Activated CD4-positive, alpha-beta T cell treated with anti-CD3 and anti-CD28 coated beads, Interleukin-2, amount 50 U/mL, for 4 hours (primary cell): ENCODE measurements around the gene RPLP1.

ENCODE experiments used
- DNase-seq, 2 experiments: peaks; one replicate each; pipeline ENCODE4 v3.0.0-alpha.2; 2020

RPLP1 gene

DNA sequence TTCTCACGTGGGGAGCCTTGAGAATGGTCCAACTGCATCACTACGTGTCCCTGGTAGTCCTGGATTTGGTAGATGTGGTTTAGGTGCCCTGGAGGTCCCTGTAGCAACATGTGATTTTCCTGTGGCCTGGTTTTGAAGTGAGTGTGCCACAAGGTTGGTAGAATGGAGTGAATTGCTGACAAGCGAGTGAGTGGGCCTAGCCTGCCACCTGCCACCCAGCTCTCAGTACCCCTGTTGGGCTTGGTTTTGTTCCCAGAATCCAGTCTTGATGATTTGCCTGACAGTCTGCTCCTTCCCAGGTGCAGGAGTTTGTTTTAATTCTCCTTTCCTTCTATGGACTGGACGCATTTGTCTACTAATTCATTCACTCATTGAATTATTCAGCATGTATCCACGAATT is 19.4 kb downstream of the RPLP1 start:
- DNase-seq, result no peak

DNA sequence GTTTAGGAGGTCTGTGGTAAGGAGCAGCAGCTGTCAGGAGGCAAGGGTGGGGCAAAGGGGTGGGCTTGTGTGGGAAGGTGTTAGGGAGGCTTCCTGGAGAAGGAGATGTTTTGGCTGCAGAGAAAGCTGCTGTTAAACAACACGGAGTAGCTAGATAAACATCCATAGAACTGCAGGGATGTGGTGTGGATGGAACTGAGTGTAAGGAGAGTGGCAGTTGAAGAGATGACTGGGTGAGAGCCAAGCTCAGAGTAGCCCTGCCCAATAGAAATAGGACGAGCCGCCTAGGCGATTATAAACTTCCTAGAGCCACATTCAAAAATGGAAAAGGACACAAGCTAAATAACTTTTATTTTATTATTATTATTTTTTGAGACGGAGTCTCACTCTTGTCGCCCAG is 19.9 kb downstream of the RPLP1 start:
- DNase-seq, result no peak

DNA sequence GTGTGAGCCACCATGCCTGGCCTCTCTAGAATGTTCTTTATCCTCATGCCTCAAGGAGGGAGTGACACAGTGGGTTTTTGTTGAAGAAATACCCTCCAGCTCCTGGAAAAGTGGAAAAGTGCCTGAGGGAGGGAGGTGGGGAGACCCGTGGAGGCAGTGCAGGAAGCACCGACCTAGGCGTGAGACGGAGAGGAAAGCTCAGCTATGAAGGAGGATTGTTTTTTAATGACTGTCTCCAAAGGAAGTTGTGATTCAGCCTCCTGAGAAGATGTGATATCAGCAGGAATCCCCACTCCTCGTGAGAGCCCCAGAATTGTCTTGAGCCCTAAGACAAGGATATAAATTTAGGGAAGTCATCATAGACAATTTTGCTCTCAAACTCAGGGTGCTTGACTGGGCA is 21.7 kb downstream of the RPLP1 start:
- no peak for DNase-seq

DNA sequence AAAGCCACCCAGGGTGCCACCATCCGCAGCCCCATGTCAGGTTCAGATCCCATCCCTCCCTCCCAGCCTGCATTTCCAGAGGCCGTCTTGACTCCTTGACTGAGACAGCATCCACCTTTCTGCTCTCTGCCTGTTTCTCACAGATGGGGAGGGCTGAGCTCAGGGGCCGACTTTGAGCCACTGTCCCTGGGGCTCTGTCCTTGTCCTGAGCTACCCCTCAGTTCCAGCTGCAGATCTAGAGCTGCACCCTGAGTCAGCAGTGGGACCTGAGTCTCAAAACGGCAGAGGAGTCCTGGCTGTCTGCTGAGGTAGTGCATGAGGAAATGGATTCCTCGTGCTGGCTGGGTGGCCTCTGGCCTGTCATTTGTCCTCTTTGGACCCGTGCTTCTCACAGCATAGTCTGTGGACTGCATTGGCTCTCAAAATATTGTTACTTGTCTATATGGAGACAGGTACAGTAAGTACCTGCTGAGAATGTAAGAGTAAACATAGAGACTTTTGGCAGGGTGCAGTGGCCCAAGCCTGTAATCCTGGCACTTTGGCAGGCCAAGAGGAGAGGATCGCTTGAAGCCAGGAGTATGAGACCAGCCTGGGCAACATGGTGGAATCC is 22.3 kb downstream of the RPLP1 start:
- DNase-seq, result no peak

DNA sequence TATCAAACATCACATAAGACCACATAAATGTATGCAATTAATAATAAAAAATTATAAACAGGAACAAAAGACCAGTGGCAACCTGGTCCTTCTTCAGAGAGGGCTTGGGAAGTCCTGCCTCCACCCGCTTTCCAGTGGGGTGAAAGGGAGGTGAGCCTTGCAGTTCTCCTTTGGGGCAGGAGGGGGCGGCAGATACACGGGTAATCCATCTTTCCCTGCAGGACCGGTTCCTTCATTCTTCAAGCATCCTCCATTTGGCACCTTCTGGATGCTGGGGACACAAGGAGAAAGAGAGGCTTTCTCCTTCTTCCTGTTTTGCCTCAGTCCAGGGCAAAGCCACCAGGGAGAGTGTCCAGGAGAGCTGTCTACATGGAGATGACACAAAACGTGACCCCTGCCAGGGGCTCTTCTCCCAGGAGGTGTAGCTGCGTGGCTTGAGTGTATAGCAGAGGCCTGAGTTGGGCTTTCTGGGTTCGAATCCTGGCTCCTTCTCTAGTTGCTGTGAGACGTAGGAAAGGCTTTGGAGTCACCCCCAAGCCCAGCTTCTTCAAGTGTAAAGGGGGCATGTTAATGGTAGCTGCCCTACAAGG is 23.2 kb downstream of the RPLP1 start:
- DNase-seq, result peak; percentile 65 to 76

DNA sequence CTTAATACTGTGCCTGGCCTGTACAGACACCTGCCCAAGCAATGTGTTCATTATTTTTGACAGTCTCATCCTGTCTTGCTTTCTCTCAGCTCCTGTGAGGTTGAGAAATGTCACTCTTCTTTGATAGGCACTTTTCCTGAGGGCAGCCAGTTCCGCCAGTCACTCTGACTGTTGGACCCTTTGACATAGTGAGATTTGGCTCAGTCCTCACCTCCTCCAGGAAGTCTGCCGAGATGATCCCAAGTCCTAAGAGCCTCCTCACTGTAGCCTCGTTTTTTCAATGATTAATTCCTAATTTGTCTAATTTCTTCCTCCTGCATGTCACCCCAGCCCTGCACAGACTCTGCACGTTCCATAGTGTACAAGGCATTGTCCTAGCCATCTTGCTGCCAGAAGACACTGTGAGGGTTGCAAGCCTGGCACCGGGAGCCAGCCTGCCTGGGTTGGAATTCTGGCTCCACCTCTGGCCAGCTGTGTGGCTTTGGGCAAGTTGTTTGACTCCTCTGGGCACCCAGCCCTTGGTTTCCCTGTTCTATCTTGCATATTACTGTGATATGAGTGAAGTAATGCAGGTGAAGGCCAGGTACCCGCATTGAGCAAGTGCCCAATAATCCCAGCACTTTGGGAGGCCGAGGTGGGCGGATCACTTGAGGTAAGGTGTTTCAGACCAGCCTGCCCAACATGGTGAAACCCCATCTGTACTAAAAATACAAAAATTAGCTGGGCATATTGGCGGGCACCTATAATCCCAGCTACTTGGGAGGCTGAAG is 24.3 kb downstream of the RPLP1 start:
- DNase-seq, result no peak

DNA sequence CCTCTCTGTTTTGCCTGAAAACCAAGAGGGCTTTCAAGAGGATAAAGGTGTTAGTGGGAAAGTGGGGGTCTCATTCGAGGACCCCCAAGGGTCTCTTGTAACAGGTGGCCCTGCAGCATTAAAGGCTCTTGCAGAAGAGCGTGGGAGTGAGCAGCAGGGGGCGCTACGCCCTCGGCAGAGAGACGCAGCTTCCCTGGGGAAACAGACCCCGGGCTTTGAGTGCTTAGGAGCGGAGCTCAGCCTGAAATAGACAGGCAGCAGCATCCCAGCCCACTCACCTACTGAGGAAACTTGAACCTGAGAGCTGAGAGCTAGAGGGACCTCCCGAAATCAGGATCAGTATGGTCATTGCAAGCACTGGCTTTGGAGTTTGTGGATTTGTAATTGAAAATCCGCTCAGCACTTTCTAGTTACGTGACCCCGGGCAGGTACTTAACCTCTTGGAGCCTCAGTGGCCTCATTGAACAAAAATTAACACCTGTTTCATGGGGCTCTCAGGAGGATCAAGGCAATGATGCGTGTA is 25.7 kb downstream of the RPLP1 start:
- peak; percentile 35 to 42 for DNase-seq

DNA sequence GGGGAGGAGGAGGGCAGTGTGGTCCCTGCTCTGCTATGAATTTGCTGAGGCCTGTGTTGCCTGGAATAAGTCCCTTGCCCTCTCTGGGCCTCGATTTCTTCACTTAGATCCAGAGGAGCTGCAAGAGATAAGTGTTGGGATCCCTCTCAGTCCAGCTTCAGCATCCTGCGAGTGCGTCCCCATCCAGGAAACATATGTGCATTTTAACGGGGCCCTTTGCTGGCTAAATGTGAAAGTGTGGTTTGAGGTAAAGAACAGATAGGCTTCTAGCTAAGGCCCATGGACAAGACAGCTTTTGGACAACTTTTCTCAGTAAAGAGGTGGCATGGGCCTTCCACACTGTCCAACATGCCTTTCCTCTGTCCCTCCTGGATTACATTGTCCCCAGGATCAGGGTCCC is 26.5 kb downstream of the RPLP1 start:
- DNase-seq, result no peak

DNA sequence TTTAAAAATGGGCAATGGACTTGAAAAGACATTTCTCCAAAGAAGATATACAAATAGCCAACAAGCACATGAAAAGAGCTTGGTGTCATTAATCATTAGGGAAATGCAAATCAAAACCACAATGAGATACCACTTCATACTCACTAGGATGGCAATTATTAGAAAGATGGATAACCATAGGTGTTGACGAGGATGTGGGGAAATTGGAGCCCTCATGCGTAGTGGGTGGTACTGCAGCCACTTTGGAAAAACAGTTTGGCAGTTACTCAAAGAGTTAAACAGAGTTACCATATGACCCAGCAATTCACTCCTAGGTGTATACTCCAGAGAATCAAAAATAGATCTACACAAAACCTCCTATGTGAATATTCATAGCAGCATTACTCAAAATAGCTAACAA is 27.4 kb downstream of the RPLP1 start:
- DNase-seq, result no peak

DNA sequence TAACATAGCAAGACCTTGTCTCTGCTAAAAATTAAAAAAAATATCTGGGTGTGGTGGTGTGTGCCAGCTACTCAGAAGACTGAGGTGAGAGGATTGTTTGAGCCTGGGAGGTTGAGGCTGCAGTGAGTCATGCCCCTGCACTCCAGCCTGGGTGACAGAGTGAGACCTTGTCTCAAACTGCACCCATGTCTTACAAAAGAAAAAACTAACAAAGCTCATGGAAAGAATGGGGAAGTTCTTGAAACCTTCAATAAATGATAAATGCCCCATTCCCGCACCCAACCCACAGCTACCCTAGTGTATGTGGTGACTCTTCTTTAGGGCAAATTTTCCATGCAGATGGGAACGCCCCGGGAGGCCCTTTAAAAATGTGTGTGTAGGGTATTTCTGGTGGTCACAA is 28.3 kb downstream of the RPLP1 start:
- DNase-seq, result no peak

DNA sequence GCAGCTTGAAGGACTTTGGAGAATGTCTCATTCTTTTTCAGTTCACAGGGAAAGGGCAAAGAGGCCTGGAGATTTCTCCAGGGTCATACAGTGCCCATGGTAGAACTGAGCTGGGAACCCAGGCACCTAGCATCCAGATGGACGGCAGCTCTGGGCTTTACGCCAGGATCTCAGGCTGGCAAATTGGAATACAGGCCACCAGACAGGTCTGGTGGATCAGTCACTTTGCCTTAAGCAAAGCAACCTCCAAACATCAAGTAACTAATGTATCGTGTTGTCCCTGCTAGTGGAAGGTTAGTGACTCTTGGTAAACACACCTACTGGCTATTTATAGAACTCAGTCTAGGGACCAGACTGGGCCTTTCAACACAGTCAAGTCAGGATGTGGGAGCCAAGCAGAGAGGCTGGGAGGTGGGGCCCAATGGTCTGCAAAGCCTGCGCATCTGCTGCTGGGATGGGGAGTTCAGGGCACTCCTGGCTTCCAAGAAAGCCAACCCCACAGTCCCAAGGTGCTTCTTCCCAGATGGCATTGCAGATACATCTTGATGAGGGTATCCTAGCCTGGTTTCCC is 30.2 kb downstream of the RPLP1 start:
- DNase-seq, result no peak

DNA sequence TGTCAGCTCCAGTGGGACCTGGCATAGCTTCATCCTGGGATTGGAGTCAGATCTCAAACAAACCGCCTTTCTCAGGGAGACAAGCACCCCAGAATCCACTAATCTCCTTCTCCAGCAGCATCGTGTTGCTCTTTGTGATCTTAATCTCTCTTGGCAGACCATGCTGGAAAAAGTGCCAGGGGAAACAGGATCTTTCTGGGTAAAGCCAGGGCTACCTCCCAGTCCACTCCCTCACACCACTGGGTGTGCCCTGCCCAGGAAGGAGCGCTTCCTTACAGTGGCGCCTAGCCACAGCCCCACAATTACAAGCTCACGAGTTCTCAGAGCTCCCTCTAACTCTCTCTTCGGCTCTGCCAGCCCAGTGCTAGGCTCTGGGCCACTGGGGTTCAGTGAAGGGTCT is 32.2 kb downstream of the RPLP1 start:
- DNase-seq, result no peak

DNA sequence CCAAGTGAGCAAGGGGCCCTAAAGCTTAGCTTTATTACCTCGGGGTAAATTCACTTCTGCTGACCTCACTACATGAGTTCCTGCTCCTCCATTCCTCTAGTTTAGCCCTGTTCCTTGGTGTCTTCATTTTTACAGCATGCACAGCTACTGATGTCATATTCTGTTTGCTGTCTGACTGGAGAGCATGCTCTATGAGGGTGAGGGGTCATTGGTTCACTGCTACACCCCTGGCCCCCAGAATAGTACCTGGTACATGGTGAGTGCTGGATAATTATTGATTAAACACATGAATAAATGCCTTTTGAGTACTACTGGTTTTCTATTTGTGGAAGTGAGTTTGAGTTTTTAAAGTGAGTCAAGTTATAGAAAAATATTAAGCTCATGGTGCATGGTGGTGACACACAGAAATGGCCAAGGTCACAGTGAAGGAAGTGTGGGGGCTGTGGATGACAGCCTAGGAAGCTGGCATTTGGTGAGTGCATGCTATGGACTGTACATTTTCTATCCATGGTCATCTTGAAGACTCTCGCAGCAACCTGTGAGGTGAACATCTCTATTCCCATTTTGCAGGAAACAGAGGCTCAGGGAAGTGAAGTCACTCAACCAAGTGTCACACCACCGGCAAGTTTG is 34.0 kb downstream of the RPLP1 start:
- no peak for DNase-seq

DNA sequence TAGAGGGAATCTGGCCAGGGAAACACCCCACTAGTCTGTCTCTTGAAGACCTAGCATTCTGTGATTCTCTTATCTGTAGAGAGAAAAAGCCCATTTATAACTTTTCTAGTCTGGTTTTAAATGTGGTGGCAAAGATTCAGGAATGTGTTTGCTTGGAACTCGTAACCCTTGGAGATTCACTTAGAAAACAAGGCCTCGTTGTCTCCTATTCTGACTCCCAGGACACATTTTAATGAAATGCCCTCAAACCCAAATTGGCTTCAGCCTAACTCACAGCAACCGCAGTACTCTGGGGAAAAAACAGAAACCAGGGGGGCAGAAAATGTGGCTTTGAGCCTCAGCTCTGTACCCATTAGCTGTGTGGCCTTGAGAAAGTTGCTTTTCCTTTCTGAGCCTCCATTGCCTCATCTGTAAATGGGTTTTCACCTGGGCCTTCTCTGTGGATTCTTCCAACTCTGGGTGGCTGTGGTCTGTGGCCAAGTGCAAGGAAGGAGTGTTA is 36.5 kb downstream of the RPLP1 start:
- DNase-seq, result no peak

DNA sequence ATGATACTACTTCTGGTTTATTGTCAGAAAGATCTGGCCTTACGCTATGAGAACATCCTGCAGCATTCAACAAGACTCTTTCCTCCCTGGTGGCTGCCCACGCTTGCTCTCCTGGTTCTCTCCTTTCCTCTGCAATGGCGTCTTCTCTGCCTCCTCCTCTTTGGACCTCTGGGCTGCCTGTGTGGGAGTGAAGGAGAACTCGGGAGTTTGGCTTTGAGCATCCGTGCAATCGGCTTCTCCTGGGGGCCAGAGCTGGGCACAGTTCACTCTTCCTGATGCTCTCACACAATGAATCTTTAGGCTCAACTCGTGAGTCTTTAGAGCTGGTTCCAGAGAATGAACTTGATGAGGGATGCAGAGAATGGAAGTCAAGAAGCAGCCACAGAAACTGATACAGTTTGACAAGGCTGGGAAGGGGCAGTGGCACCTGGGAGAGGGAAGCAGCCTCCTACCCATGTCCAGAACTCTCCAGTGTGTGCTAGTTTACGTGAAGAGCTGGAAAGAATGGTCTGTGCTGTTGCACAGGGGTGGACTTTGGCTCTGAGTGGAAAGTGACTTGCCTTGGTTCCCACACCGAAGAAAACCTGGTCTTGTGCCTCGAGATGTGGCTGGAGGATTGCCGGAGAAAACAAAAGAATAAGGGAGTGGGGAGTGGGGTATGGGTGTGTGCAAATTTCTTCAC is 37.9 kb downstream of the RPLP1 start:
- DNase-seq, result no peak

DNA sequence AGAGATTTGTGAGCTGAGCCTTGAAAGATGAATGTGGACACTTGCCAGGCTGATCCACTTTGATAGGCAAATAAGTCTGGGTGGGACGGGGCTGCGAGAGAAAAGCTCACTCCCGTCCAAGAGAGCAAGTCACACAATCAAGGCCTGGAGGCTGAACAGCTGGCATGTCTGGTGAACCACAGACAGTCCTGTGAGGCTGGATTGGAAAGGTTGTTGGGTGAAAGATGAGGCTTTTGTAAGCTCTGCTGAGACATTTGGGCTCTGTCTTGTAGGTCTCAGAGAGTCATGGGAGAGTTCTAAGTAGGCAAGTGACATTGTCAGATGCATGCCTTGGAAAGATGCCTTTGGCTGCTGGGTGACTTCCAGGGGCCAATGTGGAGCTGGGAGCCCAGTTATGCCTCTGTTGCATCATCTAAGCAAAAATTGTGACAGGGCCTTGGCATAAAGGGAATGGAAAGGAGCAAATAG is 38.5 kb downstream of the RPLP1 start:
- no peak for DNase-seq

DNA sequence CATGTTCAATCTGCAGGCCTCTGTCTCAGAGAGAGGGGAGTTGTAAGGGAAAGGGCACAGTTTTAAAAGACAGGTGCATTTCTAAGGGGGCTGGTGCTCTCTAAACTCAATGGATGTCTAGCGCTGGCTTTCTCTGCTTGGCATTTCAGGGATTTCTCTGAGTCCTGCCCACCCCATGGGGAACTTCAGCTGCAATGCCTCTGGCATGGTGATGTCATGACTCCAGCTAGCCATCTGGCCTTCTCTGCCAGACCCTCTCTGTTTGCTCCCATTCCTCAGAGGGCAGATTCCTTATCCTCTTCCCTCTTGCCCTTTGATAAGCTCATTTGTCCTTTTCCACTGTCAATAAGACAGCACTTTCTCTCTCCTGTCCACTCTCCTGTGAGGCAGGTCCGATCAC is 40.8 kb downstream of the RPLP1 start:
- no peak for DNase-seq

DNA sequence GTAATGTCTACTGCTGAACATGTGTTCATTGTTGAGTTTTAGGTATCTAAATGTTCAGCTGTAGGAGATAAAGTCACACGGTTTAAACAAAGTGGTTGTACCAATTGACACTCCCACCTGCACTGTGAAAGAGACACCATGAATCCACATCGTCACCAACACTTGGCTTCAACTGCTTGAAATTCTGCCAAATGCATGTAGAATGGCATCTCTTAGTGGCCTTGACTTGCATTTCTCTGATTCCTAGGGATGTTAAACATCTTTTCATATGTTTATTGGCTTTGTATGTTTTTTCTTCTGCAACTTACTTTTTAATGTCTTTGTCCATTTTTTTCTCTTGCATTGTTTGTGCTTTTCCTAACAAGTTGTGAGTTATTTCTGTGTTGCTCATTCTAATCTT is 43.4 kb downstream of the RPLP1 start:
- no peak for DNase-seq

DNA sequence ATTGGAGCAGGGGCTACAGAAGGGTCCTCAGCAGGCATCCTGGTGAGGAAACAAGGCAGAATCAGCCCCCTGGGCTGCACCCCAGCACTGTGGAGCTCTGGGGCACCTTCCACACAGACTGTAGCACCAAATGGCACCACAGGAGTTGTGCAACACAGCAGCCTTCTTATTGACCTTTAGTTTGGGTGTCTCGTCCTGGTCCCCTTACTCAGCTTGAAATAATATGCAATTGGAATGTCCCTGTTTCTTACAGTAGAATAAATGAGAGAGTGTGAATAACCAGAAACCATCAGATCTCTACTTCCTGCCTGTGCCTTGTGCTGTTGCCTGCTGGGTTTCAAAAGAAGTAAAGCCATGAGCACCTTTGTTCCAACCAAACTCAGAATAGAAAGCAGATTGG is 44.5 kb downstream of the RPLP1 start:
- DNase-seq, result no peak

DNA sequence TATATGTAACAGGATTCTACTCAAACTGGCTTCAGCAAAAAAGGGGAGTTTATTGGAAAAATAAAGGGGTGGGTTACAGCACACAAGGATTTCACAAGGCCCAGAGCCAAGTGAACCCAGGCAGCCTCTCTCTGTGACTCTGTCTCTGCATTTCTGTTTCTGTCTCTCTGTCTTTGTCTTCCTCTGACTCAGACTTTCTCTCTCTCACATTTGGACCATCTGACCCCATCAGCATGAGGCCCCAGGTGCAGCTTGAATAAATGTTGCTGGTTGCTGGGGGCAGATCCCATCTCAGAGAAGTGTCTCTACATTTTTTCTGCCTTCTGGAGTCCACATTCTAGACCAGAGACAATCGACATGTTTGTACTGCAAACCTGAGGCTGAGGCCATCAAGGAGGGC is 45.0 kb downstream of the RPLP1 start:
- no peak for DNase-seq

DNA sequence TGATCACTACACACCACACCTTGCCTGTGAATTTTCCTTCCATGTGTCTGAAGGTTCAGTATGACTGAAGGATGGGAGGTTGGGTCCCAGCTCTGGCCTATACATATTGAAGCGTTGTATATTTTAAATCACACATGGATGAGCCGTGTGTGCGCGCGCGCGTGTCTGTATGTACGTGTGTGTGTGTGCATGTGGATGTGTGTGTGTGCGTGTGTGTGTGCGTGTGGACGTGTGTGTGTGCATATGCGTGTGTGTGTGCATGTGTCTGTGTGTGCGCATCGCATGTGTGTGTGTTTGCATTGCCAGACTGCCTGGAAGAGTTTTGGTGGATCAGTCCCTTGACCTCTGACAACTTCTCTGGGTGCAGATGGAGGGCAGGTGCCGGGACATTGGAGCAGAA is 45.7 kb downstream of the RPLP1 start:
- DNase-seq, result no peak

DNA sequence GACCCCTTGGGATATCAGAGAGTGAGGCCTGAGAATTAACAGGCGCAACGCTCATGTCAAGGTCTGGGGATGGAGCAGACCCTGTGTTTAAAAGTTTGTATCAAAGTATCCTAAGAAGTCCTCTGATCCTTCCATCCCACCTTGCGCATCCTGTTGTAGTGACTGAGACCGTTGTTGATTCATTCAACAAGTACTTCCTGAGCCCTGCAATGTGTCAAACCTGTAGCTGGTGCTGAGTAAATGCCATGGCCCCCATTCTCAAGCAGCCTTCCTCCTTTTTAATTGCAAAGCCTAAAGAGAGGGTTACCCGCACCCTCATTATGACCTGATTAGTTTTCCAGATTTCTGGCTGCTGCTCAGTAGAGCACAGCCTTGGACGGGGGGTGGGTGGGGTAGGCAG is 46.4 kb downstream of the RPLP1 start:
- DNase-seq, result no peak
